Hematopoietic multipotent progenitor cell treated with erythropoietin and hydrocortisone succinate and interleukin-3 and kit ligand, for 6 days (in vitro differentiated cells): Measurements from ENCODE around the gene GGA3.
A peak's percentile ranks its signal among the peaks of the same experiment; 100 is the strongest.
"Not testable (repeated sequence)": the region's sequence is repeated elsewhere in the genome, so short reads cannot be mapped to it uniquely, and the experiment has no call there.

ENCODE experiments used
- DNase-seq: peaks from one replicate; pipeline ENCODE4 v3.0.0-alpha.2; 2015

GGA3 gene, protein sequence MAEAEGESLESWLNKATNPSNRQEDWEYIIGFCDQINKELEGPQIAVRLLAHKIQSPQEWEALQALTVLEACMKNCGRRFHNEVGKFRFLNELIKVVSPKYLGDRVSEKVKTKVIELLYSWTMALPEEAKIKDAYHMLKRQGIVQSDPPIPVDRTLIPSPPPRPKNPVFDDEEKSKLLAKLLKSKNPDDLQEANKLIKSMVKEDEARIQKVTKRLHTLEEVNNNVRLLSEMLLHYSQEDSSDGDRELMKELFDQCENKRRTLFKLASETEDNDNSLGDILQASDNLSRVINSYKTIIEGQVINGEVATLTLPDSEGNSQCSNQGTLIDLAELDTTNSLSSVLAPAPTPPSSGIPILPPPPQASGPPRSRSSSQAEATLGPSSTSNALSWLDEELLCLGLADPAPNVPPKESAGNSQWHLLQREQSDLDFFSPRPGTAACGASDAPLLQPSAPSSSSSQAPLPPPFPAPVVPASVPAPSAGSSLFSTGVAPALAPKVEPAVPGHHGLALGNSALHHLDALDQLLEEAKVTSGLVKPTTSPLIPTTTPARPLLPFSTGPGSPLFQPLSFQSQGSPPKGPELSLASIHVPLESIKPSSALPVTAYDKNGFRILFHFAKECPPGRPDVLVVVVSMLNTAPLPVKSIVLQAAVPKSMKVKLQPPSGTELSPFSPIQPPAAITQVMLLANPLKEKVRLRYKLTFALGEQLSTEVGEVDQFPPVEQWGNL

GRCh38 chr17:75261336-75262111 is at the start of gene GGA3, which contains the start of gene MRPS7:
TSS of gene GGA3 (minus strand) at chr17:75261606. CDS start at chr17:75261587, 19 bp downstream.
TSS of gene MRPS7 (plus strand) at chr17:75261879. CDS start at chr17:75261901, 22 bp downstream.
- DNase-seq, result peak; percentile 98

DNA sequence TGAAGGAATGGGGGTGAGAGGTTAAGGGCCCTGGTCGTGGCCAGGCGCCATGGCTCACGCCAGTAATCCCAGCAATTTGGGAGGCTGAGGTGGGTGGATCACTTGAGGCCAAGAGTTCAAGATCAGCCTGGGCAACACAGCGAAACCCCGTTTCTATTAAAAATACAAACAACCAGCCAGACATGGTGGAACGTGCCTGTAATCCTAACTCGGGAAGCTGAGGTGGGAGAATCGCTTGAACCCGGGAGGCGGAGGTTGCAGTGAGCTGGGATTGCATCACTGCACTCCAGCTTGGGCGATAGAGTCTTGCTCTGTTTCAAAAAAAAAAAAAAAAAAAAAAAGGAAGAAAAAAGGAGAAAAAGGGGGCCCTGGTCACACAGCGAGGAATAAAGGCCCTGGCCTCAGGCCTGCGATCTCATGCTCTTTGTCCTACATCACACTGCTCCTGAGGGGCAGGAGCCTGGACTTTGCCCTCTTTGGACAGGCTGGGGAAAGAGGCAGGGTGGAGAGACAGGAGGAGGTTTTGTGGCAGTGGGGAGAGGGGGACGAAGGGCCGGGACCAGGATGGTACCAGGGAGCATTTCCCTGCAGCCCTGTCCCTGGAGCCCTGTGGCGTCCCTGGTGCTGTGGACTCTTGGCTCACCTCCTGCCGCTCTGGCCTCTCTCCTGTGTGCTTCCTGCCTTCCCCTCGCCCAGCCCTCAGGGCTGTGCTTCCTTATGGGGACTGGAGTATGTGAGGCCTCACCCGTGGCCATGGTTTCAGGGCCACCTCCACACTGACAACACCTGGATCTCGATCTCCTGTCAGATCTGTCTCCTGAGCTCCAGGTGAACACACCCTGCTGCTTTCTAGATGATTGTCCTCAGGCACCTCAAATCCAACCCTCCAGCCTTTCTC is 47.6 kb upstream of the GGA3 start:
- no peak for DNase-seq

- no peak for DNase-seq
Observed at GRCh38 chr17:75307957-75308731, 46.7 kb upstream of the GGA3 start.

DNA sequence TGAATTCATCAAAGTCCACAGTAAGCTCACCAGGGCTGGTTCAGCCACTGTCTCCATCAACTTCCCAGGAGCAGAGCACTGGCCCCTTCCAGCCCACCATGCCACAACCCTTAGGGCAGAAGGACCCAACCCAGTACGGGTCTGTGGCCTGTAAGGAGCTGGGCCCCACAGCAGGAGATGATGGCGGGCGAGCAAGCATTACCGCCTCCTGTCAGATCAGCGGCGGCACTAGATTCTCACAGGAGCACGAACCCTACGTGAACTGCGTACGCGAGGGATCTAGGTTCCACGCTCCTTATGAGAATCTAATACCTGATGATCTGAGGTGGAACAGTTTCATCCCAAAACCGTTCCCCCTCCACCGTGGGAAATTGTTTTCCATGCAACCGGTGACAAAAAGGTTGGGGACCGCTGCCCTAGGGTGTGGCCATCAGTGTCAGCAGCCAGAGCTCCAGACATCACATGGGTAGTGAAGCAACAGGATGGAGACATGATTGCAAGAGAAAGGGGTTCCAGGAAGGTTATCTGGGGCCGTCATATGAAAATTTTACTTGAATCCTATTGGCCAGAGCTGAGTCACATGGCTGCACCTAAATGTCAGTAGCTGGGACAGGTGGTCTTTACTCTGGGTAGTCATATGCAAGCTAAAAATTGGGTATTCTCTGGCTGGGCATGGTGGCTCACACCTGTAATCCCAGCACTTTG is 40.2 kb upstream of the GGA3 start:
- DNase-seq, result peak; percentile 30

GRCh38 chr17:75301049-75301448 is 39.6 kb upstream of the GGA3 start:
- no peak for DNase-seq

- DNase-seq, result no peak
Observed at GRCh38 chr17:75300280-75300679, 38.9 kb upstream of the GGA3 start.

- DNase-seq, result no peak
Observed at GRCh38 chr17:75295201-75296158, 34.1 kb upstream of the GGA3 start.

GRCh38 chr17:75292810-75293448 is 31.5 kb upstream of the GGA3 start:
- DNase-seq, result not testable (repeated sequence)

GRCh38 chr17:75289832-75290337 is 28.5 kb upstream of the GGA3 start:
- DNase-seq, result peak; percentile 88

DNA sequence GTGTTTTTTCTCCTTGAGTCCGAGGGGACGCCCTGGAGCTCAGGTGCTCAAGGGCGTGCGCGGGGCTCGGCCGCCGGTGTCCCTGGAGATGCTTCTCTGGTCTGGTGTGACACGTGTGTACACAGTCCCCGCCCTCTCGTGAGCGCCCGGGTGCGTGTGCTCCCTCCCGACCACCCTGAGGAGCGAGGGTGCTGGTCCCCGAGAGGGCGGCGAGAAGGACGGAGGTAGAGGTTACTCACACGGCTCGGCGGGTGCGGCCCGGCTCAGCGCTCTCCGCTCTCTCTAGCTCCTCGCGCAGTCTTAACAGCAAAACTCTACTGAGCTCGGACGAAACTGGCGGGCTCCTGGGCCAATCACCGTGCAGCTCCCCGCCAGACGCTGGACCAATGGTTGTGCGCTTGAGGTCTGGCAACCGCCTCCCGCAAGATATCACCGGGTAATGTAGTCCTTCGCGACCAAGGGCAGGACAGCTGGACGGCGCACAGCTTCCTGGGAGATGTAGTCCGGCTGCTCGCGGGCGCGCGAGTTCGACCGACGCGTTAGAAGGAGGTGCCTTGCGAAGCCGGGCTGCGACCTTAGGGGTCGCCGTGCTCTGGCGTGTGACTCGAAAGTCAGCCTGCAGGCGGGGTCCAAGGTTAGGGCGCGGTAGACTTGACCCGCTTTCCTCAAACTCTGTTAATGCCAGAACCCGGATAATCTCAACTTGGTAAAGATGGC is 27.9 kb upstream of the GGA3 start, which contains the start of gene SLC25A19:
Gene SLC25A19, minus strand, starts transcription at position 319 of the 717 bp plus-strand sequence. CDS start 2,669 bp downstream, outside the sequence.
- DNase-seq, result peak; percentile 99

- peak; percentile 74 for DNase-seq
Observed at GRCh38 chr17:75288770-75289114, 27.3 kb upstream of the GGA3 start.

GRCh38 chr17:75288359-75288758 is 27.0 kb upstream of the GGA3 start:
- DNase-seq, result no peak

DNA sequence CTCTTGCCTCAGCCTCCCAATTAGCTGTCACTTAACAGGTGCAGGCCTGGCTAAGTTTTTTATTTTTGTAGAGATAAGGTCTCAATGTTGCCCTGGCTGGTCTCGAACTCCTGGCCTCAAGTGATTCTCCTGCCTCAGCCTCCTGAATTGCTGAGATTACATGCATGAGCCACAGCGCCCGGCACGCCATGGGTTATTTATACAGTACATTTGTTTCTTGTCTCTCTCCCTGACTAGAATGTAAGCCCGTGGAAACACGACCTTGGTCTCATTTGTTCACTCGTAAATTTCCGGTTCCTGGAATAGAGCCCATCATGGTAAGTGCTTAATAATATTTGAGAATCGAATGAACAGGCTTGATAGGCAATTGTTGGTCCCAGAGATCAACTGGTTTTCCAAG is 25.8 kb upstream of the GGA3 start:
- no peak for DNase-seq

GRCh38 chr17:75285123-75285522 is 23.7 kb upstream of the GGA3 start:
- DNase-seq, result no peak

- not testable (repeated sequence) for DNase-seq
Observed at GRCh38 chr17:75280189-75280588, 18.8 kb upstream of the GGA3 start.

GRCh38 chr17:75277664-75278071 is 16.3 kb upstream of the GGA3 start:
- no peak for DNase-seq

DNA sequence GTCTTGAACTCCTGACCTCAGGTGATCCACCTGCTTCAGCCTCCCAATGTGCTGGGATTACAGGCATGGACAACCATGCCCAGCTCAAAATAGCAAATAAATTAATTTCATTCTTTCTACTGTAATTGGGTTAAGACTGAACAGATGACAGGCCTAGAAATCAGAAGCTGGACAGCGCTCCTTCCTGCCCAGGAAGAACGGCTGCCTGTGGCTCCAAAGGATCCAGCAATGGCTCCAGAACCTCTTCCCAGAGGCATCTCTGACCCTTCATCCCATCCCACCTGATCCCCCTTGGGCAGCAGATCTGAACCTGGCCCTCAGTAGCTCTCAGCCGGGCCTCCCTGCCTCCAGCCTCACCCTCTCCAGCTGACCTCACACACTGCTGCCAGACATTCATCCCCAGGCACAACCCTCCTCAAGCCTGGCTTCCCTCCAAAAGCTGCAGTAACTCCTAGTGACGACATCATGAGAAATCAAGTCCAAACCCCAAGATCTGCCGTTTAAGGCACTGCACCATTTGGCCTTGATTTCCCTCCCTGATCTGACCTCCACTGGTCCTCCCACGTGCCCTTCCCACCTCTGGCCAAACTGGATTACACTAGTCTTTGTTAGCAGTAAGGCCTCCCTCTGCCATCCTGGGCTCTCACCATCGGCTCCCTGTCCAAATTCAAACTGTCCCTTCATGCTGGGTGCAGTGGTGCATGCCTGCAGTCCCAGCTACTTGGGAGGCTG is 12.7 kb upstream of the GGA3 start:
- peak; percentile 59 for DNase-seq
